Stimulated activated CD4-positive, alpha-beta T cell treated with anti-CD3 and anti-CD28 coated beads, Interleukin-12 subunit alpha, Interleukin-12 subunit beta, amount 100 ng/mL, for 24 hours (primary cell): ENCODE data around the gene ADAM12.

ENCODE experiments used
- DNase-seq, 2 experiments: peaks; one replicate each; pipeline ENCODE4 v3.0.0-alpha.2; 2020; ENCODE audit warnings: low read depth in 2 of 2

The ADAM12 gene

DNA sequence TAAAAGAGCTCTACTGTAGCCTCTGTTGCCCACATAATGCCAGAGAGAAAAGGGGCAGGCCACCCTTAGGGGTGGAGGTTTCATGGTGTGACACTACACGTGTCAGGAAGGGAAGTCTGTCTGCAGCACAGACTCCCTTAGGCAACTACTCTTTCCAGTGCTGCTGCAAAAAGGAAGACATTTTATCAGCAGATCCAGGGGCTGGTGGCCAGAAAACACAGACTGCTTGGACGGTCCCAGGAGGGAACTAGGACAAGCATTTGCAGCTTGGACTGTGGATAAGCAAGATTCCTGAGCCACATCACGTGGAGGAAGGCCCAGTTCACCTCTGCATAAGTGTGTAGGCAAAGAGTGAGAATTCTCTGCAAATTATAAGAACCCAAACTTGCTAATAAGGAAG lies 271.1 kb downstream of the ADAM12 start:
- DNase-seq = no peak

DNA sequence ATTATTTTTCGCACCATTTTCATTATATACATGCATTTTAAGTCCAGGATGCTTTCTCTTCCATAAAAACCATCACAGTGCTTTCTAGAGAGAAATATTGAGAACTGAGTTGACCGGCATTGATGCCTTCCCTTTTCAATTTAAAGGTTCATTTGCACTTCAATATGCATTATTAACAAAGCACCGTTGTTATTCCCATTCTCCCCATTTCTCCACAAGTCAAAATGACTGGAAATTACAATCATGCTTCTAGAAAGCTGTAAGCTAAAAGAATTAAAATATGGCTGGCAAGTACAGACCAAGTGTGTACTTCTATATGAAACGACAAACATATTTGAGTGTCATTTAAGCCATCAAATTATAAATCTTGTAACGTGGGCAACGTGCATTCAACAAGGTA lies 272.4 kb downstream of the ADAM12 start:
- no peak for DNase-seq

DNA sequence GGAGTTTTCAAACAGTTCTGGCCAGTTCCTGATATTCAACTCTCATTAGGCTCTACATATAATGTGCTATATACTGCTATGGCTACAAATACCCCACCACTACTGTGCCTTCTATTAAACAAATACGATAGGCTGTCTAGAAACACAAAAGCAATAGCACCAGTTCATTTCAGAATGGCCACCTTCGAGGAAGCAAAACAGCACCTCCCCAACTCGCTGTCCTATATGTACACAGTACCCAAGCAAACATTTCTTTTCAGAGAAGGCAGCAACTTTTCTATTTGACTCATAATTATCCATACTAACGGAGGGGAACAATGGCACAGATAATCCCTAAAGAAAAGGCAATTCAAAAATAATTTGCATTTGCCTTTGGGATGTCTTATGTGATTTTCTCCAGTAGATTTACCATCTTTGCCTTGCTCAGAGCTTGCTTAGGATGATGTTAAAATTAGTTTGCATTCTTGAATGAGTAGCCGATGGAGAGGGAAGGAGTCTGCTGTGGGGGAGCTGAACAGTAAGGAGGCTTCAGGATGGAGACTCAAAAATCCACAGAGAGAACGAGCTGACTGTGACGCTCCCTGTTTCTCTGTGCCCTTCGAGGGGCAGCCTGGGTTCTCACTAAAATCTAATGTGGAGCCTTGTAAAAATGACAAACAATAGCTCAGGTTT lies 273.3 kb downstream of the ADAM12 start:
- DNase-seq = no peak

DNA sequence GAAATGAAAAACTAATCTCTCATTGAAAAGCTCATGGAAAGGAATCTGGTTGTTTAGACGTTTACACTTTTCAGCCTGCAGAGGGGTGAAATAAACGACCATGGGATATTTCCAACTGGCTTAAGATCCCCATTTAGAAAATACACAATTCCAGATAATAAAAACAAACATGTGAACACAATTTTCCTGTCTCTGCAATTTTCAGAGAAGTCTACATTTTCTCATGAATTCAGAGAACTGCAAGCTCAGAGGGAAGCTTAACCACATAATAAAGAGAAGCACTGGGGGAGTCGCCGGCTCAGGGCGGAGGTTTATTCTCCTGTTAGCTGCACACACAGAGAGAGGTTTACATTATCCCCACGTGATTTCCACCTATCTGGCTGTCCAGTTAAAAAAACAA lies 276.8 kb downstream of the ADAM12 start:
- no peak for DNase-seq

DNA sequence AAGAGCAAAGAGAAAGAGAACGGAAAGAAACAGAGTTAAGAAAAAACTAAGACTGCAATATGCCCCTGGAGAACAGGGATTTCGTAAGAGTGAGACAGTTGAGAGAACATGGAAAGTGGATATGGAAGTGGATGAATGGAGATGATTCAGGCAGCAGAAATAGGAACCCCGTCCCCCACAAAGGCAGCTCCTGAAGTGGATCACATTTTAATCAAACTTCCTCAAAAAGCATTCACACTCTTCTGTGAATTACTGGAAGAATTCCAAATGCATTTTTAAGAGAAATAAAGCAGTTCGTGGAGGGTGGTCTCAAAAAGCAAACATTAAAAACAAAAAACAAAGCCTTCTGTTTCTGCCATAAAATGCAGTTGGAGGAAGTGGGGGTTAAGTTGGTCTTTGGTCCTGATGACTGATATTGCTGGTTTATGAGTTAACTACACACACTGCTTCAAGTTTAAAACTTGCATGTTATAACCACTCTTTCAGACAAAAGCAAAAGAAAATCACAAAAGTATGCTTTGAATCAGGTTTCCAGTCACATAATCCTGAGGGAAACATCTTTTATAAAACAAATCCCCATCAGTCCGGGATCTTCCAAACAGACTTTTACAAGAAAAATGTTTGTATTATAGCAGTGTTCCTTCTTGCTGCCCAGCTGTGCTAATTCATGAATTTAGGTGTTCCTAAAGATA lies 277.6 kb downstream of the ADAM12 start:
- DNase-seq = no peak

DNA sequence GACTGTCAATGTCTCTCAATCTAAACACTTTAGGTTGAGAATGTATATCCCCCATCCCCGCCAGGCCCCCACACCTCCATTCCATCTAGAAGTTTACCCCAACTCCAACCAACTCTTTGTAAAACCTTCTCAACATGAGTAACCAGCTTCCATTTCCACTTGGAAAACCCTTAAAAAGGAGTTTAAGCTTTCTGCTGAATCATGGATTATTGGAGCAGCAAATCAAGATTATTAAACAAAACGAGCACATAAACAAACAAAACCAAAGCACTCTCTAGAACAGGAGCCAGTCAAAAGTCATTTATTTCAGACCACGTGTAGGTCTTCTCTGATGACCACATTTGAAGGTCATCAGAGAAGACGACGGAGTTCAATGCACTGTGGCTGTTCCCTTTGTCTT lies 278.4 kb downstream of the ADAM12 start:
- DNase-seq = no peak

DNA sequence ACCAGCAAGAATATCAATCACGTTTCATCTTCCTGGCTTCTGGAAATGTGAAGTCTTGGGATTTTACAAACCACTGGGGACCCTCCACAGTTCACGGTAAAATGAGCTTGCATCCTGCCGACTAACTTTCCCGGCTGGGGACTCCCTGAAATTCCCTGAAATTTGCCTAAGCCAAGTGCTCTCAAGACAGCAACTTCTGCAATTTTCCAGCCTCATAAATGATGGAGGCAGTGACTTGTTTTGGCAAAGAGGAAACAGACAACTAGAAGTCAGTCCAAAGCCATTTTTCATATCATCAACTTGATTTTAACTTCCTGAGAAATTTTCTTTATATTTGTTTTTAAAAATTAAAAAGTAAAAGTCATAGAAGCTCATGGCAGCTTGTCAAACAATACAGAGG lies 279.6 kb downstream of the ADAM12 start:
- DNase-seq = no peak

DNA sequence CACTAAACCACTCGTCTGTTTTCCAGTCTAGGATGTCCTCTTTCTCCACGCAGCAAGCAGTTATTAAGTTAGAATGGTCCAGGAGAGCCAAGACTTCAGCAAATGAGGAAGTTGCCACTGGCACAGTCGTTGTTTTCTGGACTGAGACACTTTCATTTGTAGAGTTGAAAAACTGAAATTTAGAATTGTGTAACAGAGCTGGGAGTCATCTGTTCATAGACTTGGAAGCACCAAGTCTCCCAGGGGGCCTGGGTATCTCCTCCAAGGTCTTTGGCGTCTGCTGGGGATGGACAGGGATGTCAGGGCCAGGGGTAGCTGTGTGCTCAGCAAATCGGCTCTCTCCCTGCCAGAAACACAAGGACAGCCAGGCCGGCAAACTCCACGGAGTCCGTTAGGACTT lies 283.5 kb downstream of the ADAM12 start:
- DNase-seq = no peak

DNA sequence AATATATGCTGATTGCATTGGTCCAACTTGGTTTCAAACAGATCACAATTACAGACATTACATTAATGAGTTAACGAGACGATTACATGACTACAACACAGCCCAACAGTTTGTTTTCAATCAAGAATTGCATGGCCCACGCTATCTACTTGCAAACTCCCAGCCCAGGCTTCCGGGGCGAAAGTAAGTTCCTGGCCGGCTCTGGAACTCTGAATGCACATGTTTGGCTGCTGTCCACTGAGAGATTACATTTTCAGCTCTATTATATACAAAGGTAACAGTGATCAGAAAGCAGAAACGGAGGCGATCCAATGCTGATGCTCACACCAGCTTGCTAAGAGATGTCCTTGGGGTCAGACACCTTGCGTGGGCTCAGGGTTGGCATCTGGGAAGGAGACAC lies 285.6 kb downstream of the ADAM12 start:
- DNase-seq = no peak

DNA sequence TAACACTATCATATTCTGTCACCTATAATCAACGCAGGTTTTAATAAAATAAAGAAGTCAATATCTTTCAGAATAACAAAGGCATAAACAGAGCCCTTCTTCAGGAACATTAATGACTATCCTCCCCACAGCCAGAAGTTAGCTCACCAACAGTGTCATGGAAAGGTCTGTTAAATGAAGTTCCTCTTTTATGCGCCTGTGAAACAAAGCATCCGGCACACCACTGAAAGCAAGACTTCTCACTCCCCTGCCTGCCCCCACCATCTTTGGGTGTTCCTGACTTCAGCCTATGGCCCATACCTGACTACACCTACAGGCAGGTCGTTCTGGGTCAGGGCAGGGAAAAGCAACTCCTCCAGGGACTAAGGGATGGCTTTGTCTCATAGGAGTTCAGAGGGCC lies 286.5 kb downstream of the ADAM12 start:
- no peak for DNase-seq

DNA sequence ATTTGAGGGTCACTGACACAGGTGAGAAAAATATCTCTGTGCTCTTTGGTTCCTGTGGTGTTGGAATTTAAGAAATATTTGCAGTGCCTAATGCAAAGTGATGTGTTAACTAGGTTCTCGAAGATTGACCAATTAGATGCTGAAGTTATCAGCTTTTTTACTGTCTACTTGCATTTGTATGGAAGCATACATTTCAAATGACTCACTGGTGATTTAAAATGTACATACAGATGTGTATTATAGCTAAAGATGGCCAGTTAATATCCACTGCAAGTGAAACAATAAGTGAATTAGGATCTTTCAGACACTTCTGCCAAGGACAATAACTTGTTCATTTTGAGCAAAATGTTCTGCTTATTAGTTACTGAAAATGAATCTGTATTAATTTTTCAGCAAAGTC lies 287.0 kb downstream of the ADAM12 start:
- no peak for DNase-seq

DNA sequence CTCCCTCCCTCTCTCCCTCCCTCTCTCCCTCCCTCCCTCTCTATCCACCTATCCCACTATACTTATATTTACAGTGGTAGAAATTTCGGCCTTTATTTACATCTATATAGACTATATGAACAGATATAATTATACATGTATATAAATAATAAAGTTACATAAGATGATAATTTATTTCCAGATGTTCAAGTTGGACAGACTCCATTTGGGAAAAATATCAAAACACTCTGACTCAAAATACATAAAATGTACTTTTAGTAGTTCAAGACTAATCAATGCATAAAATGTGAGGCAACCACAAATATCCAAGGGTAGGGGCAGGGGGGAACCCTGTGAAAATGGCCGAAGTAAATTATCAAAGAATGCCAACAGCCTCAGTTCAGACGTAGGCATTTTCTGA lies 288.9 kb downstream of the ADAM12 start:
- no peak for DNase-seq

DNA sequence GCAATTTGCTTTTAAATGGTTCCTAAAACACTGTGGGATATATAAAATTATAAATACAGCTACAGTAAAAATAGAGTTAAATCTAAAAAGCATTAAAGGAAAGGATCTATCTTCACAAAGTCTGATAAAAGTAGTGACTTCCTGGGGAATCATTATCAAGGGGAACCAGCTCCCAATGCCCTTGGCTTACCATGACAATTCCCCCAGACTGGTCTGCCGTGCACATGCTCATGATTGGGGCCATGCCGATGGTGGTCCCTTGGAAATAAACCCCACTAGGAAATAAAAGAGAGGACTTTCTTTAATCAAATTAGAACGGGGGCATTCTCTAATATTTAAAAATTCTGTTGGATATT lies 290.1 kb downstream of the ADAM12 start:
- DNase-seq = no peak

DNA sequence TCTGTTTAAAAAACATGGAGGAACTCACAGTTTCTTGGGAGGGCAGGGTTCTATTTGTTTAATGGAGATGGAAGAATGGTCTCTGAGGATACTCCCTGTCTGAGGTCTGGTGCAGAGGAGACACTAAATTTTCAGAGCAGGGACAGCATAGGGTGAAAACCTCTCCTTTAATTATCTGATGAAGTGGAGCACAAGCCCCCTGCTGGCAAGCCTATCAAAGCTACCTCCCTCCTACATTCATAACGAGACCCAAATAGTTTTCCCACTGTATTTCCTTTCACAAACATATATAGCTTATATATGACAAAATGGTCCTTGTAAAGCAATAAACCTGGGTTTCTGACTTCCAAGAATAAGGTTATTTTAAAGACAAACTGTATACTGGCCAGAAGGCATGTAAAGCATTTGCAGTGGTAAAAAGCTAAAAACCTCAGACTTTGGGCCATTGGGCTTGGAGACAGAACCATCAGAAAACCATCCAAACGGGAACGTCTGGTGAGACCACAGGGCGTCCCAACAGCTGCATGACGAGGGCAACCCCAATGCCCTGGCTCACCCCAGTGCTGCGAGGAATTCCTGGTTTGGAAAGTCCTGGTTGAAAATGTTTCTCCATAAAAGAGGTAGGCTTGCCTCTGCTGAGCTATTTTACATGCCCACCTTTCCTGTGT lies 290.6 kb downstream of the ADAM12 start:
- DNase-seq = no peak

DNA sequence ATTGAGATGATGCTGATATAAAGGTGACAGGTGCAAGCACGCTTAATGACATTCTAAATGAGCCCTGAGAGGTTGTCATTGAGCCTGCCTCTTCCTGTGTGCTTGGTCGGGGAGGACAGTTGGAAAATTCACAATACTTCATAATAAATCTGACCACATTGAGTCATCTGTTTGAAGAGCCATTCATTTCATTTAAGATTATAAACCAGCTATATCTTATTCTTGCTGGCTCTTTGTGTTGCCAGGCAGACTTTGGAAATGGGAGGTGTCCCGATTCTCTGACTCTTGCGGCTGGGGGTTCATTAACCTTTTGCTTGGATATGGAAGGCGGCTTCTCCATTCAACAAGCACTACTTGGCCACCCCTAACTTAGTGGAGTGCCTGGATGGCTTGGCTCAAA lies 293.7 kb downstream of the ADAM12 start:
- DNase-seq = no peak

DNA sequence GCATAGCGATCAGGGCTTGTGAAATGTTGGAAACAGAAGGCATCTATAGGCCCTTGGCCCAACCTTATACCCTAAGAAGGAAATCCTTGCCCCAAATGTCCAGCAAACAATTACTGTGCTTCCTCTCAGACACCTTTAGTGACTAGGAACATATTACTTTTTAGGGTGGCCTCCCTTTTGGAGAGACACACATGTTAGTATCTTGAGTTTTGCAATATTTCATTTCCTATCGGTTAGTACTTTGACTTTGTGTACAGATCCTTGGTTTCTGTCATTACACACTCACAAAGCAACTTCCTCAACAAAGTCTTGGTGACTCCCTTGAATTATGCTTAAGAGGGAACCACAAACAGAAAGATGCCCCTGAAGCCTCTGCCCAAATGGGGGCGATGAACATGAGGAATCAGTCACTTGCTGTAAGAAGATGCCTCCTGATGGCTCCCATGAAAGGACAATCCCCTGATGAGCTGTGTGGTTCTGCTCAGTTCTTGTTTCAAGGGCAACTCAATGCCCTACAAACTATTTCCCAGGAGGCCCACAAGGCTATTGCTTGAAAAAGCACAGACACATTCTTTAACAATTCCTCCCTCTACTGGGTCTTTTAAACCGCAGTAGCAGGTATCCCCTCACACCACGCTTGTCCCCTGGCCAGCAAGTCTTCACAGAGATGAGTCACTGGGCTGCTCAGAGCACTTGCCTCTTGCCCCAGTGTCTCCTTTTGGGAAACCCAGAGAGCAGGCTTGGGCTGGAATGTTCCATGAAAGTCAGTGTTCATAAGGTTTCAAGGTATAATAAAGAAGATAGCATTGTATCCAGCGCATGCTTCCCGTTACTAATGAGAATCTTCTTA lies 295.7 kb downstream of the ADAM12 start:
- no peak for DNase-seq

DNA sequence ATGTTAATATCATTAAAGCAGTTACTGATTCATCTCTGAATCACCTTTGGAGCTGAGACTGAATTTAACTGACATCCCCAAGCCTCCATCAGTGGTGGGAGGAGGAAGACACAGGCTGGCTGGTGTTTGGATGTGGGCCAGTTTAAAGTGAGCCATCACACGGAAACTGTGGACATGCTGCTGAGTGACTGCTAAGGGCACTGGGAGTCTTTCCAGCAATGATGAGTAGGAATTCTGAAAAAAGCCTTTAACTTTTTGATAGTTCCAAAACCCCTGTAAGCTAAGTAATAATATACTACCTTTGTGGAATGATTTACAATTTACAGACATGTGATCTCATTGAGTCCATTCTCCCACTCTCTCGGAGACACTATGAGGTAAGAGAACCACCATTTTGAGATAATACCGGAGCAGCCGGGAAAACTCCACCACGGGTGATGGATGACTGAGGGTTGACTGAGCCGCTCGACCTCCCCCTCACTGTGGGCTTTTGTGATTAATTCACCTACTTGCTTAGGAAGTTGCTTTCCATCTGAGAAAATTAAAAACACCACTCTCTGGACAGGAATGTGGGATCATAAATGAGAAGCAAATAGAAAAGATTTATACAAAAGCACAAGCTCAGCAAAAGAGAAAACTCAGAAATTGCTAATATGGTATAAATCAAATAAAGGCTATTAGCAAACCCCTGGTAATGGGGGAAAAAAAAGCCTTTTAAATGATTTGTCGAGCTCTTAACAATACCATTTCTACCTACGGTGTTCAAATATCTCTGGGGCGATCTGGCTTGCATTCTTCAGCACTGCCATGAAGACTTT lies 297.2 kb downstream of the ADAM12 start:
- no peak for DNase-seq

DNA sequence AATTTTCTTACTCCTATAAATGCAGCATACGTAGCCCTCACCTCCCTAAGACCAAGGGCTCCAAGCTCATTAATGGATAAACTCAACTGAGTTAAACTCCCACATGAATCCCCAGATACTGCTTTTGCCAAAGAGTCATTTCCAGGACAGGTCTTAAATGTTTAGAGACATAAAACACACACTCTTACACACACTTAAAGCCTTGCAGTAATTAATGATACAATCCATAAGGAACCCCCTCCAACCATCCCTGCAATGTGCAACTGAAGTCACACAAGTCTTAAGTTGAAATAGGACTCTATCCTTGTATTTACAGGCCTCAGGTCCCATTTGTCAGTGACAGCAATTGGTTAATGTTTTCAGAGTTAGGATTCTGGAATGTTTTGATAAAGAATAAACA lies 297.8 kb downstream of the ADAM12 start:
- no peak for DNase-seq

DNA sequence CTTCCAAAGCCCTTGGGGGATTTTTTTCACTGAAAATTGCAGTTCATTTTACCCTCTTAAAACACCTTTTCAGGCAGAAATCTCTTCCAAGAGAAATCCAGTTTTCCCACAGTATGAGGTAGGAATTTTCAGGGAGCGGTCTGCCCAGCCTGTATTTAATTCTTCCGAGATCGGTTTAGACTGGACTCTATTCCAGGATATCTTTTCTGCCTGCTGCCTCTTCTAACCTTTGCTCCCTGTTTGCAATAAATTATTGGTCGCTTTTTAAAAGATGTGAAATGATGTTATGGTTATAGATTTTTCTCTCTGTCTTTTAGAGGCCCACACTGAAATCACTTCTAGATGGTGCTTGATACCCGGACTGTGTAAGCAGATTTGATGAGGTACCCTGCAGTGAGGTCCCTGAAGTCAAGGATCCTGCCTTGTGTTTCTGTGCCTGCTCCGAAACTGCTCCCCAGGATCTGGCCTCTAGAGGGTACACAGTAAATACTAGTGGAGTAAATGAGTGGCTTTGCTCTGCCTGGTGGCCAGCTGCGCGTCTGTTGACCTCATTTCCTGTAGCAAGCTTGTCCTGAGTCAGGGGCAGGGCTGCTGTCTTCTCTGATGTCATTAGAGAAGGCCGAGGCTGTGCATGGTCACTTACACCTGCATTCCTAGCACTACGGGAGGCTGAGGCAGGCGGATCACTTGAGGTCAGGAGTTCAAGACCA lies 300.3 kb downstream of the ADAM12 start:
- no peak for DNase-seq

DNA sequence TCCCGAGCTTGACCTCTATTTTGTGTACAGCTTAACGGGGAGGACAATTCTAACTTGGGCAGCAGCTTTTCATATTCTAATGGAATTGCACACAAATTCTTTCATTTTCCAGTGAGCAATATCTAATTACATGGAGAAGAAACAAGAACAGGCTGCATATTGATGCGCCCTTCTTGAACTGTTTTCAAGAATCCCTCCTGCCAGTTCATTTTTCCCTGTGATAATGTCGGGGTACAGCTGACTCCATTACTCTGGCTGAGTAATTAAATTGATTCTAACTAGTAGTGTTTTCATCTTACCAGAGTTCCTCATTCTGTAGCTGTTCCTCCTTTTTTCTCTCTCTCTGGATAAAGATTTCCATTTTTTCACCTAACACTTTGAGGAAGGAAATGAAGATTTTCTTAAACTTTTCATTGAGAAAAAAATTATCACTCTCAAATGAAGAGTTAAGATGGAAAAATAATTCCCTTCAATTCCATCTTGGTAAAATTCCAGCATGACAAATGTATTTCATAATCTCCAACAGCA lies 301.1 kb downstream of the ADAM12 start:
- DNase-seq = no peak

DNA sequence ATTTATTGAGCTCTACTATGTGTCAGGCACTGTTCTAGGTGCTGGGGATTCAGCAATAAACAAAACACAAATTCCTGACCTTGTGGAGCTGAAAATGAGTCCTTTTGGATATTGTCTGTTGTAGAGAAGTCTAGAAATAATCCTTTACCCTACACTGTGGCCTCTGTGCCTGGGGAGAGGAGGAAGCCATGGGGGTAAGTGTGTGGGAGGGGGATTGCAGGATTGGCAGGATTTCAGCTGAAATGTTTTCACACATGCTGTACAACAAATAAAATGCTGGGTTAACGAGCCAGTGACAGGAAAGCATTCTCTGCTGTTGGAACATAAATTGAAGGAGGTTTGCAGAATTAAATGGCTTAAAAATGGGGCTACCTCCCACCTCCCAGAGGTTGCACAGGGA lies 302.5 kb downstream of the ADAM12 start:
- DNase-seq = no peak
